ENCODE results near the gene TMPRSS15. TPM values are rescaled to one million over a fixed set of nuclear protein-coding genes. Genes with fewer than 3 reads are reported as not detected.

Gene TMPRSS15
- total RNA-seq, result 0.23 TPM

DNA sequence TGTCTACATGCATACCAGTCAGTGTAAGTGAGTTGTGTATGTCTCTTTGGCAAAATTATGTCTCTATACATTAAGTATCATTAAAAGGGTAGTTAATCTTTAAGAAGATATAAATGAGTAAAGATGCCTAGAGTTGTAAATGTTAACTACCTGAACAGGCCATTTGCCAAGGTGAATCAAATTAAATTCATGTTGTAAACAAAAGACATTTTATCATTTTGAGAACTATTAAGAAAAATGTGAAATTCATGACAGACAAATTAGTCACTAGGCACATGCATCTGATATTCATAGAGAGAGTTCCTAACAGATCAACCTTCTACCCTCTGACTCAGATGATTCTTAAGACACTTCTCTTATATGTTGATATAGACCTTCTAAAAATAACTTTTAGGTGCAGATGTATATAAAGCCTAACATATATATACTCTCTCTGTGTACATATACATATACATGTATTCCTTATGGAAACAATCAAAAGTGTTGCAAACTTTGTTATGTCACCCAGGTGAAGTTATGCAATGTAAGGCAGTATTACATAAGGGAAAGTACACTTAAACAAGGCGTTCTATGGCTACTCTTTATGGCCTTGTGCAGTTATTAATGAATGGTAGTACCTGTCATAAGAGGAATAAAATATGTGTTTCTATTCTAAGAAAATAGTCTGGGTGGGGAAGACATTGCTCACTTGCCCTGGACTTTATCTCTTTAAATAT lies at the start of gene TMPRSS15:
TSS of gene TMPRSS15 (minus strand) at position 51 of the 716 bp plus-strand sequence. CDS start 163 bp downstream, outside the sequence.

DNA sequence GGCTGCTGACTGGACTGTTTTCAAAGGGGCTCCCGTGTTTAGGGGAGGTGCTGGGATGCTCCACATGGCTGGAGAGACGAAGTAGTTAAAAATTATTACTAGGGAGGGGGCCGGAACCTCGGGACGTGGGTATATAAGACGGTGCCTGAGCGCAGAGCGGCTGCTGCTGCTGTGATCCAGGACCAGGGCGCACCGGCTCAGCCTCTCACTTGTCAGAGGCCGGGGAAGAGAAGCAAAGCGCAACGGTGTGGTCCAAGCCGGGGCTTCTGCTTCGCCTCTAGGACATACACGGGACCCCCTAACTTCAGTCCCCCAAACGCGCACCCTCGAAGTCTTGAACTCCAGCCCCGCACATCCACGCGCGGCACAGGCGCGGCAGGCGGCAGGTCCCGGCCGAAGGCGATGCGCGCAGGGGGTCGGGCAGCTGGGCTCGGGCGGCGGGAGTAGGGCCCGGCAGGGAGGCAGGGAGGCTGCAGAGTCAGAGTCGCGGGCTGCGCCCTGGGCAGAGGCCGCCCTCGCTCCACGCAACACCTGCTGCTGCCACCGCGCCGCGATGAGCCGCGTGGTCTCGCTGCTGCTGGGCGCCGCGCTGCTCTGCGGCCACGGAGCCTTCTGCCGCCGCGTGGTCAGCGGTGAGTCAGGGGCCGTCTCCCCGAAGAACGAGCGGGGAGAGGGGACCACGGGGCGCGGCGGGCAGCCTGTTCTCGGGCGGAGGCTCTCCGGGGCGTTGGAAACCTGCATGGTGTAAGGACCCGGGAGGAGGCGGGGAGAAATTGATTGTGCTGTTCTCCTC lies 158.7 kb downstream of the TMPRSS15 start, which contains the start of gene CHODL:
TSS of gene CHODL (plus strand) at position 163 of the 793 bp plus-strand sequence. CDS start at position 554, 391 bp downstream.

Other genes starting within 250 kb of the TMPRSS15 start
- gene CHODL, start 159.0 kb downstream of the TMPRSS15 start, total RNA-seq, result 21.9 TPM

Measured in diencephalon (tissue), 1 donor.